Measurements from ENCODE around the gene PCNP. TPM values are rescaled to one million over a fixed set of nuclear protein-coding genes. Genes with fewer than 3 reads are reported as not detected.

PCNP gene
- total and polyA plus RNA-seq, 2 experiments from 2014 or later = 134 to 185 TPM

DNA sequence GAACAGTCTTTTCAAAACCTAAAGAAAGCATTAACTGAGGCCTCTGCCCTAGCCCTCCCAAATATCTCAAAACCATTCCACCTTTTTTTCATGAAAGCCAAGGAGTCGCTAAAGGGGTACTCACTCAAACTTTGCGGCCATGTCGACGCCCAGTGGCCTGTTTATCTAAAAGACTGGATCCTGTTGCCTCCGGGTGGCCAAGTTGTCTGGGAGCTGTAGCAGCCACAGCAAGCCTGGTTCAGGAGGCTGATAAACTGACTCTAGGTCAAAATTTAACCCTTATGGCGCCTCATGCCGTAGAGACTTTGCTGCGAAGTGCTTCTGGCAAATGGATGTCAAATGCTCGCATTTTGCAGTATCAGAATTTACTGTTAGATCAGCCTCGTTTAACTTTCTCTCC is 63.5 kb downstream of the PCNP start:
- H2AFZ ChIP-seq = no peak overlapping the region
- H3K4me1 ChIP-seq (ENCODE audit: insufficient read depth) = no peaks in the 10 kb centered on the region; the same call in none of the 2 replicates
- Mint-ChIP-seq H3K27ac (no peak overlapping the region), H3K36me3 (ENCODE audit: low read depth) (no peaks in the 10 kb centered on the region; the same call in 2 of the 3 replicates), H3K9me3 (no peaks in the 10 kb centered on the region; the same call in 2 of the 3 replicates), H3K27me3 (ENCODE audit: insufficient read depth, low read depth, poor library complexity) (peaks cover 3% of the 10 kb centered on the region), H3K4me3 (no peak overlapping the region), H3K4me1 (peaks cover 11% of the 10 kb centered on the region)
- no peaks in the 10 kb centered on the region for H3K27me3 ChIP-seq (ENCODE audit: insufficient read depth)
- ATAC-seq (no peak), DNase-seq (ENCODE audit: low spot score) (no peak)
- no peaks in the 10 kb centered on the region for H4K20me1 ChIP-seq (replicated peaks; ENCODE audit: insufficient read depth)
- H3K4me3 ChIP-seq = no peak overlapping the region
- H3K36me3 ChIP-seq (ENCODE audit: insufficient read depth) = no peaks in the 10 kb centered on the region
- H3F3A ChIP-seq (replicated peaks; ENCODE audit: low read depth) = no peaks in the 10 kb centered on the region
- no peaks in the 10 kb centered on the region for H3K79me2 ChIP-seq (replicated peaks; ENCODE audit: insufficient read depth)
- H3K27ac ChIP-seq (ENCODE audit: low read depth) = no peak overlapping the region
- TF ChIP-seq, protein P1, sequence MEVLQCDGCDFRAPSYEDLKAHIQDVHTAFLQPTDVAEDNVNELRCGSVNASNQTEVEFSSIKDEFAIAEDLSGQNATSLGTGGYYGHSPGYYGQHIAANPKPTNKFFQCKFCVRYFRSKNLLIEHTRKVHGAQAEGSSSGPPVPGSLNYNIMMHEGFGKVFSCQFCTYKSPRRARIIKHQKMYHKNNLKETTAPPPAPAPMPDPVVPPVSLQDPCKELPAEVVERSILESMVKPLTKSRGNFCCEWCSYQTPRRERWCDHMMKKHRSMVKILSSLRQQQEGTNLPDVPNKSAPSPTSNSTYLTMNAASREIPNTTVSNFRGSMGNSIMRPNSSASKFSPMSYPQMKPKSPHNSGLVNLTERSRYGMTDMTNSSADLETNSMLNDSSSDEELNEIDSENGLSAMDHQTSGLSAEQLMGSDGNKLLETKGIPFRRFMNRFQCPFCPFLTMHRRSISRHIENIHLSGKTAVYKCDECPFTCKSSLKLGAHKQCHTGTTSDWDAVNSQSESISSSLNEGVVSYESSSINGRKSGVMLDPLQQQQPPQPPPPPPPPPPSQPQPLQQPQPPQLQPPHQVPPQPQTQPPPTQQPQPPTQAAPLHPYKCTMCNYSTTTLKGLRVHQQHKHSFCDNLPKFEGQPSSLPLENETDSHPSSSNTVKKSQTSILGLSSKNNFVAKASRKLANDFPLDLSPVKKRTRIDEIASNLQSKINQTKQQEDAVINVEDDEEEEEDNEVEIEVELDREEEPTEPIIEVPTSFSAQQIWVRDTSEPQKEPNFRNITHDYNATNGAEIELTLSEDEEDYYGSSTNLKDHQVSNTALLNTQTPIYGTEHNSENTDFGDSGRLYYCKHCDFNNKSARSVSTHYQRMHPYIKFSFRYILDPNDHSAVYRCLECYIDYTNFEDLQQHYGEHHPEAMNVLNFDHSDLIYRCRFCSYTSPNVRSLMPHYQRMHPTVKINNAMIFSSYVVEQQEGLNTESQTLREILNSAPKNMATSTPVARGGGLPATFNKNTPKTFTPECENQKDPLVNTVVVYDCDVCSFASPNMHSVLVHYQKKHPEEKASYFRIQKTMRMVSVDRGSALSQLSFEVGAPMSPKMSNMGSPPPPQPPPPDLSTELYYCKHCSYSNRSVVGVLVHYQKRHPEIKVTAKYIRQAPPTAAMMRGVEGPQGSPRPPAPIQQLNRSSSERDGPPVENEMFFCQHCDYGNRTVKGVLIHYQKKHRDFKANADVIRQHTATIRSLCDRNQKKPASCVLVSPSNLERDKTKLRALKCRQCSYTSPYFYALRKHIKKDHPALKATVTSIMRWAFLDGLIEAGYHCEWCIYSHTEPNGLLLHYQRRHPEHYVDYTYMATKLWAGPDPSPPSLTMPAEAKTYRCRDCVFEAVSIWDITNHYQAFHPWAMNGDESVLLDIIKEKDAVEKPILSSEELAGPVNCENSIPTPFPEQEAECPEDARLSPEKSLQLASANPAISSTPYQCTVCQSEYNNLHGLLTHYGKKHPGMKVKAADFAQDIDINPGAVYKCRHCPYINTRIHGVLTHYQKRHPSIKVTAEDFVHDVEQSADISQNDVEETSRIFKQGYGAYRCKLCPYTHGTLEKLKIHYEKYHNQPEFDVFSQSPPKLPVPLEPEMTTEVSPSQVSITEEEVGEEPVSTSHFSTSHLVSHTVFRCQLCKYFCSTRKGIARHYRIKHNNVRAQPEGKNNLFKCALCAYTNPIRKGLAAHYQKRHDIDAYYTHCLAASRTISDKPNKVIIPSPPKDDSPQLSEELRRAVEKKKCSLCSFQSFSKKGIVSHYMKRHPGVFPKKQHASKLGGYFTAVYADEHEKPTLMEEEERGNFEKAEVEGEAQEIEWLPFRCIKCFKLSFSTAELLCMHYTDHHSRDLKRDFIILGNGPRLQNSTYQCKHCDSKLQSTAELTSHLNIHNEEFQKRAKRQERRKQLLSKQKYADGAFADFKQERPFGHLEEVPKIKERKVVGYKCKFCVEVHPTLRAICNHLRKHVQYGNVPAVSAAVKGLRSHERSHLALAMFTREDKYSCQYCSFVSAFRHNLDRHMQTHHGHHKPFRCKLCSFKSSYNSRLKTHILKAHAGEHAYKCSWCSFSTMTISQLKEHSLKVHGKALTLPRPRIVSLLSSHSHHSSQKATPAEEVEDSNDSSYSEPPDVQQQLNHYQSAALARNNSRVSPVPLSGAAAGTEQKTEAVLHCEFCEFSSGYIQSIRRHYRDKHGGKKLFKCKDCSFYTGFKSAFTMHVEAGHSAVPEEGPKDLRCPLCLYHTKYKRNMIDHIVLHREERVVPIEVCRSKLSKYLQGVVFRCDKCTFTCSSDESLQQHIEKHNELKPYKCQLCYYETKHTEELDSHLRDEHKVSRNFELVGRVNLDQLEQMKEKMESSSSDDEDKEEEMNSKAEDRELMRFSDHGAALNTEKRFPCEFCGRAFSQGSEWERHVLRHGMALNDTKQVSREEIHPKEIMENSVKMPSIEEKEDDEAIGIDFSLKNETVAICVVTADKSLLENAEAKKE (CRISPR knock-in tag; IDR thresholded peaks at IDR 0.05) = no peak
- TF ChIP-seq, protein P2, sequence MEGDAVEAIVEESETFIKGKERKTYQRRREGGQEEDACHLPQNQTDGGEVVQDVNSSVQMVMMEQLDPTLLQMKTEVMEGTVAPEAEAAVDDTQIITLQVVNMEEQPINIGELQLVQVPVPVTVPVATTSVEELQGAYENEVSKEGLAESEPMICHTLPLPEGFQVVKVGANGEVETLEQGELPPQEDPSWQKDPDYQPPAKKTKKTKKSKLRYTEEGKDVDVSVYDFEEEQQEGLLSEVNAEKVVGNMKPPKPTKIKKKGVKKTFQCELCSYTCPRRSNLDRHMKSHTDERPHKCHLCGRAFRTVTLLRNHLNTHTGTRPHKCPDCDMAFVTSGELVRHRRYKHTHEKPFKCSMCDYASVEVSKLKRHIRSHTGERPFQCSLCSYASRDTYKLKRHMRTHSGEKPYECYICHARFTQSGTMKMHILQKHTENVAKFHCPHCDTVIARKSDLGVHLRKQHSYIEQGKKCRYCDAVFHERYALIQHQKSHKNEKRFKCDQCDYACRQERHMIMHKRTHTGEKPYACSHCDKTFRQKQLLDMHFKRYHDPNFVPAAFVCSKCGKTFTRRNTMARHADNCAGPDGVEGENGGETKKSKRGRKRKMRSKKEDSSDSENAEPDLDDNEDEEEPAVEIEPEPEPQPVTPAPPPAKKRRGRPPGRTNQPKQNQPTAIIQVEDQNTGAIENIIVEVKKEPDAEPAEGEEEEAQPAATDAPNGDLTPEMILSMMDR (conservative IDR thresholded peaks at IDR 0.05; ENCODE audit: low read depth in 2 of 2) = no peak
- TF ChIP-seq JUNB (IDR thresholded peaks at IDR 0.05; ENCODE audit: unreplicated experiment) (no peak), NANOG (IDR thresholded peaks at IDR 0.05; ENCODE audit: borderline replicate concordance) (no peak), STAT1 (IDR thresholded peaks at IDR 0.05; ENCODE audit: unreplicated experiment) (no peak), POLR2AphosphoS5 (IDR thresholded peaks at IDR 0.05; ENCODE audit: low read depth) (no peak), EZH2phosphoT487 (IDR thresholded peaks at IDR 0.05; ENCODE audit: unreplicated experiment) (no peak), ZNF114 (CRISPR knock-in tag; IDR thresholded peaks at IDR 0.05) (no peak)
- TF ChIP-seq, protein P3, sequence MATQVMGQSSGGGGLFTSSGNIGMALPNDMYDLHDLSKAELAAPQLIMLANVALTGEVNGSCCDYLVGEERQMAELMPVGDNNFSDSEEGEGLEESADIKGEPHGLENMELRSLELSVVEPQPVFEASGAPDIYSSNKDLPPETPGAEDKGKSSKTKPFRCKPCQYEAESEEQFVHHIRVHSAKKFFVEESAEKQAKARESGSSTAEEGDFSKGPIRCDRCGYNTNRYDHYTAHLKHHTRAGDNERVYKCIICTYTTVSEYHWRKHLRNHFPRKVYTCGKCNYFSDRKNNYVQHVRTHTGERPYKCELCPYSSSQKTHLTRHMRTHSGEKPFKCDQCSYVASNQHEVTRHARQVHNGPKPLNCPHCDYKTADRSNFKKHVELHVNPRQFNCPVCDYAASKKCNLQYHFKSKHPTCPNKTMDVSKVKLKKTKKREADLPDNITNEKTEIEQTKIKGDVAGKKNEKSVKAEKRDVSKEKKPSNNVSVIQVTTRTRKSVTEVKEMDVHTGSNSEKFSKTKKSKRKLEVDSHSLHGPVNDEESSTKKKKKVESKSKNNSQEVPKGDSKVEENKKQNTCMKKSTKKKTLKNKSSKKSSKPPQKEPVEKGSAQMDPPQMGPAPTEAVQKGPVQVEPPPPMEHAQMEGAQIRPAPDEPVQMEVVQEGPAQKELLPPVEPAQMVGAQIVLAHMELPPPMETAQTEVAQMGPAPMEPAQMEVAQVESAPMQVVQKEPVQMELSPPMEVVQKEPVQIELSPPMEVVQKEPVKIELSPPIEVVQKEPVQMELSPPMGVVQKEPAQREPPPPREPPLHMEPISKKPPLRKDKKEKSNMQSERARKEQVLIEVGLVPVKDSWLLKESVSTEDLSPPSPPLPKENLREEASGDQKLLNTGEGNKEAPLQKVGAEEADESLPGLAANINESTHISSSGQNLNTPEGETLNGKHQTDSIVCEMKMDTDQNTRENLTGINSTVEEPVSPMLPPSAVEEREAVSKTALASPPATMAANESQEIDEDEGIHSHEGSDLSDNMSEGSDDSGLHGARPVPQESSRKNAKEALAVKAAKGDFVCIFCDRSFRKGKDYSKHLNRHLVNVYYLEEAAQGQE (IDR thresholded peaks at IDR 0.05; ENCODE audit: unreplicated experiment) = no peak
- H3K9me2 ChIP-seq (ENCODE audit: insufficient read depth) = no peaks in the 10 kb centered on the region
- H3K4me2 ChIP-seq = no peak overlapping the region
